ENCODE data around the gene TEX101.

- TF ChIP-seq CTCF (IDR thresholded peaks at IDR 0.05) (no peak), ZFX (IDR thresholded peaks at IDR 0.05; ENCODE audit: borderline replicate concordance) (no peak)
Measured at GRCh38 chr19:43437712-43438111, 23.0 kb downstream of the TEX101 start.

Measured in 22Rv1 (cell line).